GM18499 (cell line): Measurements from ENCODE around the gene RRH.

ENCODE experiments used
- ATAC-seq: cut with Tn5 transposase; IDR thresholded peaks from one replicate; pipeline ENCODE4 v1.9.1; 2021; ENCODE audit warnings: moderate number of reproducible peaks; ENCODE audit not compliant: insufficient read depth, unreplicated experiment

The RRH gene

GRCh38 chr4:109879081-109879480 is 51.3 kb downstream of the RRH start:
- ATAC-seq = no peak

GRCh38 chr4:109879636-109880314 is 52.0 kb downstream of the RRH start:
- no peak for ATAC-seq

- ATAC-seq = no peak
These were observed 58.5 kb downstream of the RRH start for GRCh38 chr4:109886303-109886702.

- ATAC-seq = no peak
These were observed 59.3 kb downstream of the RRH start for GRCh38 chr4:109887071-109887470.

GRCh38 chr4:109890076-109890475 is 62.3 kb downstream of the RRH start:
- ATAC-seq = no peak
